Caco-2 (cell line): ENCODE results near the gene LUZP4. TPM values are rescaled to one million over a fixed set of nuclear protein-coding genes. Genes with fewer than 3 reads are reported as not detected.

Experiments used
- Bru-seq: library from RNA; stranded (reverse); fragments of 400-500 nt; gene quantifications from one replicate; lab custom pipeline; 2021; lab: Mats Ljungman, UMichigan
- BruChase-seq, 2 experiments: library from RNA; stranded (reverse); fragments of 400-500 nt; gene quantifications; one replicate each; lab custom pipeline; 2021; lab: Mats Ljungman, UMichigan
- BruUV-seq: library from RNA; stranded (reverse); fragments of 400-500 nt; replicated peaks from 2 replicates; lab custom pipeline; 2021; lab: Mats Ljungman, UMichigan
- CTCF ChIA-PET: fragments of 300-600 bp; sonication (Branson Sonifier 250); formaldehyde crosslinking; loops from one replicate; lab custom pipeline; 2022; ENCODE audit warnings: antibody characterized with exemption; lab: Charles Lee
- POLR2A ChIA-PET: fragments of 300-600 bp; sonication (Branson Sonifier 250); formaldehyde crosslinking; loops from one replicate; lab custom pipeline; 2022; ENCODE audit warnings: antibody characterized with exemption; lab: Charles Lee
- DNase-seq, 2 experiments: peaks; one replicate each; pipeline versions ENCODE4 v3.0.0 to v3.0.0-alpha.2; 2020 to 2022
- H3K27me3 ChIP-seq: replicated peaks from 2 replicates; pipeline ENCODE4 v1.6.0; 2011; ENCODE audit warnings: low read length; ENCODE audit not compliant: control insufficient read depth, insufficient read depth
- H3K36me3 ChIP-seq: 2 replicates; pipeline ENCODE4 v1.5.1; 2011; ENCODE audit warnings: low read length; ENCODE audit not compliant: control insufficient read depth, insufficient read depth
- H3K4me1 ChIP-seq: fragments of 250-450 bp; sonication (Bioruptor Pico); 2 replicates; pipeline ENCODE4 v1.5.1; 2020; ENCODE audit warnings: mild to moderate bottlenecking
- H3K4me3 ChIP-seq: 2 replicates; pipeline ENCODE4 v1.5.1; 2011; ENCODE audit warnings: low read depth, mild to moderate bottlenecking, control low read depth, low read length
- H3K9me3 ChIP-seq: fragments of 250-450 bp; sonication (Bioruptor Pico); 2 replicates; pipeline ENCODE4 v1.5.1; 2020; ENCODE audit warnings: mild to moderate bottlenecking, moderate library complexity
- H3K27ac Mint-ChIP-seq: one replicate; pipeline ENCODE4 v1.8.0; 2022; ENCODE audit warnings: mixed read lengths; ENCODE audit not compliant: unreplicated experiment
- H3K27me3 Mint-ChIP-seq: one replicate; pipeline ENCODE4 v1.8.0; 2022; ENCODE audit warnings: mixed read lengths; ENCODE audit not compliant: insufficient read depth, unreplicated experiment
- H3K36me3 Mint-ChIP-seq: one replicate; pipeline ENCODE4 v1.8.0; 2022; ENCODE audit warnings: mild to moderate bottlenecking, mixed read lengths; ENCODE audit not compliant: insufficient read depth, unreplicated experiment
- H3K4me1 Mint-ChIP-seq: one replicate; pipeline ENCODE4 v1.8.0; 2022; ENCODE audit warnings: low read depth, mixed read lengths; ENCODE audit not compliant: unreplicated experiment
- H3K4me3 Mint-ChIP-seq: one replicate; pipeline ENCODE4 v1.8.0; 2022; ENCODE audit warnings: mild to moderate bottlenecking, moderate library complexity, mixed read lengths; ENCODE audit not compliant: unreplicated experiment
- H3K9me3 Mint-ChIP-seq: one replicate; pipeline ENCODE4 v1.8.0; 2022; ENCODE audit warnings: mixed read lengths; ENCODE audit not compliant: unreplicated experiment
- CTCF ChIP-seq, 2 experiments: fragments of 200-600 bp in 1 of 2; IDR thresholded peaks; 1 replicate in 1 of 2; 2 replicates in 1 of 2; pipeline versions ENCODE4 v1.5.1 to v1.8.0; 2011 to 2022; ENCODE audit warnings: antibody characterized with exemption in 1 of 2, control low read depth in 1 of 2, inconsistent platforms in 1 of 2, low read depth in 1 of 2, low read length in 1 of 2, mild to moderate bottlenecking in 1 of 2, moderate library complexity in 1 of 2; ENCODE audit not compliant: insufficient read depth in 1 of 2, severe bottlenecking in 1 of 2, unreplicated experiment in 1 of 2
- intact Hi-C: fragments of 100-400 bp; cut with micrococcal nuclease; formaldehyde crosslinking; loops from one replicate; pipeline ENCODE4 v1.10.0; 2022; ENCODE audit not compliant: unreplicated experiment
- long read RNA-seq: library from polyadenylated mRNA; stranded (forward); transcript quantifications from one replicate; pipeline ENCODE4 v2.0.0, GENCODE V29; 2022
- total RNA-seq: library from RNA; stranded (reverse); gene quantifications from 2 replicates; pipeline ENCODE4 v1.2.3, GENCODE V29; 2022

The LUZP4 gene, protein sequence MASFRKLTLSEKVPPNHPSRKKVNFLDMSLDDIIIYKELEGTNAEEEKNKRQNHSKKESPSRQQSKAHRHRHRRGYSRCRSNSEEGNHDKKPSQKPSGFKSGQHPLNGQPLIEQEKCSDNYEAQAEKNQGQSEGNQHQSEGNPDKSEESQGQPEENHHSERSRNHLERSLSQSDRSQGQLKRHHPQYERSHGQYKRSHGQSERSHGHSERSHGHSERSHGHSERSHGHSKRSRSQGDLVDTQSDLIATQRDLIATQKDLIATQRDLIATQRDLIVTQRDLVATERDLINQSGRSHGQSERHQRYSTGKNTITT
- total RNA-seq (not detected in 2 replicates), Bru-seq, nascent RNA (not detected), BruChase-seq, experiment 1, labeled RNA remaining after a 2-hour chase (not detected), BruChase-seq, experiment 2, labeled RNA remaining after a 6-hour chase (not detected)
- long read RNA-seq = 0 reads

GRCh38 chrX:115289465-115289864, at the start of gene LUZP4:
Gene LUZP4, plus strand, starts transcription at chrX:115289715. Its CDS starts 45 bp downstream, at chrX:115289760.
- Mint-ChIP-seq H3K4me3 (no peak within 1 kb of the TSS), H3K27me3 (peaks cover 6% of the 10 kb centered on the region), H3K27ac (no peak within 1 kb of the TSS), H3K4me1 (no peaks in the 10 kb centered on the region), H3K36me3 (no peaks in the 10 kb centered on the region), H3K9me3 (peaks cover 12% of the 10 kb centered on the region)
- no peaks in the 10 kb centered on the region for H3K4me1 ChIP-seq
- intact Hi-C loops = no loop called here
- no peak for TF ChIP-seq CTCF (IDR thresholded peaks at IDR 0.05; ENCODE audit: insufficient read depth in 1 of 2, low read depth in 1 of 2, low read length in 1 of 2, severe bottlenecking in 1 of 2, unreplicated experiment in 1 of 2)
- CTCF ChIA-PET = no interaction called here
- H3K27me3 ChIP-seq = no peaks in the 10 kb centered on the region
- POLR2A ChIA-PET = no interaction called here
- H3K9me3 ChIP-seq = no peaks in the 10 kb centered on the region
- H3K4me3 ChIP-seq = no peak within 1 kb of the TSS
- no peak for DNase-seq
- no TSS peak for BruUV-seq
- no peaks in the 10 kb centered on the region for H3K36me3 ChIP-seq

- no peaks in the 10 kb centered on the region for H3K36me3 Mint-ChIP-seq
- H3K36me3 ChIP-seq = no peaks in the 10 kb centered on the region
- H3K27me3 ChIP-seq = no peaks in the 10 kb centered on the region
- no peak overlapping the region for H3K4me3 Mint-ChIP-seq
- DNase-seq = no peak
- no peak overlapping the region for H3K27ac Mint-ChIP-seq
- H3K9me3 Mint-ChIP-seq = no peaks in the 10 kb centered on the region
- no TSS peak for BruUV-seq
- H3K4me3 ChIP-seq = no peak overlapping the region
- no peak for TF ChIP-seq CTCF (IDR thresholded peaks at IDR 0.05; ENCODE audit: insufficient read depth in 1 of 2, low read depth in 1 of 2, low read length in 1 of 2, severe bottlenecking in 1 of 2, unreplicated experiment in 1 of 2)
- H3K4me1 Mint-ChIP-seq = no peaks in the 10 kb centered on the region
- POLR2A ChIA-PET = no interaction called here
- H3K4me1 ChIP-seq = no peaks in the 10 kb centered on the region
- CTCF ChIA-PET = no interaction called here
- H3K27me3 Mint-ChIP-seq = peaks cover 3% of the 10 kb centered on the region
- H3K9me3 ChIP-seq = no peaks in the 10 kb centered on the region
- intact Hi-C loops = no loop called here
Observed at GRCh38 chrX:115251458-115252233, 37.9 kb upstream of the LUZP4 start.

GRCh38 chrX:115255003-115255402, 34.5 kb upstream of the LUZP4 start:
- Histone ChIP-seq H3K9me3 (no peaks in the 10 kb centered on the region), H3K4me1 (peaks cover 7% of the 10 kb centered on the region; the same call in 1 of the 2 replicates), H3K4me3 (no peak overlapping the region), H3K36me3 (no peaks in the 10 kb centered on the region), H3K27me3 (no peaks in the 10 kb centered on the region)
- TF ChIP-seq CTCF (IDR thresholded peaks at IDR 0.05; ENCODE audit: insufficient read depth in 1 of 2, low read depth in 1 of 2, low read length in 1 of 2, severe bottlenecking in 1 of 2, unreplicated experiment in 1 of 2) = no peak
- ChIA-PET CTCF (no interaction called here), POLR2A (no interaction called here)
- intact Hi-C loops = no loop called here
- H3K4me1 Mint-ChIP-seq = peaks cover 15% of the 10 kb centered on the region
- H3K4me3 Mint-ChIP-seq = no peak overlapping the region
- DNase-seq = no peak
- peaks cover 3% of the 10 kb centered on the region for H3K27me3 Mint-ChIP-seq
- H3K9me3 Mint-ChIP-seq = no peaks in the 10 kb centered on the region
- H3K36me3 Mint-ChIP-seq = no peaks in the 10 kb centered on the region
- BruUV-seq = no TSS peak
- no peak overlapping the region for H3K27ac Mint-ChIP-seq
